ENCODE results near the gene PJA2. TPM values are rescaled to one million over a fixed set of nuclear protein-coding genes. Genes with fewer than 3 reads are reported as not detected.

The PJA2 gene
- total and polyA plus RNA-seq, 9 of the 15 experiments (the other 6 are each of a cell fraction or from before 2014, with no cell fraction given): 25.1 to 82.1 (median 50.1) TPM

DNA sequence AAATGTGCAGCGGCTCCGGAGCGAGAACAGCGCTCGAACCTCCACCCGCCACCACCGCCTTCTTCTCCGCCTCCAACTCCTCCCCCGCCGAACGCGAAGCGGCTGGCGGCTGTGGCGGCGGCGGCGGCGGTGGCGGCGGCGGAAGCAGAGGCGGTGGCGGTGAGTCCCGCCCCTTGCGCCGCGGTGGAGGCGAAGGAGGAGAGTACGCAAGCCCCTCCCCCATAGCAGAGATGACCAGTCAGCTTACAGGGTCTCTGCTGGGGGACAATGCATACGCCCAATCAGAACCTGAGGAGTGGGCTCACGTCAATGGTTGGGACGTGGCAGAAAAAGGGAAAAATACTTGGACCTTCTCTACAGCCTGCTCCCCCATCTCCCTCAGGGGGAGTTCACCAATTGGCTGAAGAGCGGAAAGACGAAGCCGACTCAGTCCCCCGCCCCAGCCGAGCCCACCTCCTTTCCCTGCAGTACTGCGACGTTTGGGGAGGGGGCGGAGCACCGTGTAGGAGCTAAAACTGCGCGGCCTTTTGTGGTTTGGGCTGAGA, at the start of gene PJA2 (continued):
- TF ChIP-seq, protein P1, sequence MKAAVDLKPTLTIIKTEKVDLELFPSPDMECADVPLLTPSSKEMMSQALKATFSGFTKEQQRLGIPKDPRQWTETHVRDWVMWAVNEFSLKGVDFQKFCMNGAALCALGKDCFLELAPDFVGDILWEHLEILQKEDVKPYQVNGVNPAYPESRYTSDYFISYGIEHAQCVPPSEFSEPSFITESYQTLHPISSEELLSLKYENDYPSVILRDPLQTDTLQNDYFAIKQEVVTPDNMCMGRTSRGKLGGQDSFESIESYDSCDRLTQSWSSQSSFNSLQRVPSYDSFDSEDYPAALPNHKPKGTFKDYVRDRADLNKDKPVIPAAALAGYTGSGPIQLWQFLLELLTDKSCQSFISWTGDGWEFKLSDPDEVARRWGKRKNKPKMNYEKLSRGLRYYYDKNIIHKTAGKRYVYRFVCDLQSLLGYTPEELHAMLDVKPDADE (conservative IDR thresholded peaks at IDR 0.05; ENCODE audit: control insufficient read depth, low read depth, low read length): peak; percentile 42; the same call in 1 of the 2 replicates
- TF ChIP-seq RFX7 (CRISPR knock-in tag; IDR thresholded peaks at IDR 0.05): no peak
- TF ChIP-seq MAZ (CRISPR knock-in tag; conservative IDR thresholded peaks at IDR 0.05 in 1 of 2, IDR thresholded peaks at IDR 0.05 in 1 of 2): peak in 1 of 2 experiments; percentile 88; a peak in 1 of 4 replicates
- no peak for TF ChIP-seq ZNF23 (CRISPR knock-in tag; IDR thresholded peaks at IDR 0.05)
- TF ChIP-seq TAF1 (IDR thresholded peaks at IDR 0.05; ENCODE audit: control insufficient read depth, extremely low read depth, insufficient read depth, low read length, severe bottlenecking): peak; percentile 77
- TF ChIP-seq ZZZ3 (IDR thresholded peaks at IDR 0.05): no peak
- TF ChIP-seq CC2D1A (IDR thresholded peaks at IDR 0.05): no peak; the same call in 1 of the 2 replicates
- TF ChIP-seq ZBTB17 (CRISPR knock-in tag; IDR thresholded peaks at IDR 0.05): no peak
- no peak for TF ChIP-seq HMGN3 (IDR thresholded peaks at IDR 0.05; ENCODE audit: borderline replicate concordance, extremely low read depth, insufficient read length, low read depth, low read length)
- TF ChIP-seq ETV6 (IDR thresholded peaks at IDR 0.05; ENCODE audit: borderline replicate concordance in 1 of 2, low read depth in 2 of 2, low read length in 1 of 2): no peak
- TF ChIP-seq ETV6 (CRISPR knock-in tag; IDR thresholded peaks at IDR 0.05; ENCODE audit: borderline replicate concordance): no peak
- no peak for TF ChIP-seq SRSF7 (optimal IDR thresholded peaks at IDR 0.05; ENCODE audit: low read depth, low read length)
- TF ChIP-seq NR3C1 (CRISPR knock-in tag; IDR thresholded peaks at IDR 0.05): no peak
- TF ChIP-seq TRIM24 (IDR thresholded peaks at IDR 0.05): no peak
- no peak for TF ChIP-seq PHTF2 (CRISPR knock-in tag; IDR thresholded peaks at IDR 0.05)
- TF ChIP-seq HNRNPK (IDR thresholded peaks at IDR 0.05; ENCODE audit: low read depth, low read length, poor library complexity, severe bottlenecking): no peak
- no peak for TF ChIP-seq IFI16 (CRISPR knock-in tag; IDR thresholded peaks at IDR 0.05)
- peak; percentile 37 for TF ChIP-seq RBM25 (IDR thresholded peaks at IDR 0.05; ENCODE audit: low read depth, low read length, severe bottlenecking)
- TF ChIP-seq EZH2 (IDR thresholded peaks at IDR 0.05; ENCODE audit: borderline replicate concordance, low read depth, low read length): no peak
- TF ChIP-seq, protein P2, sequence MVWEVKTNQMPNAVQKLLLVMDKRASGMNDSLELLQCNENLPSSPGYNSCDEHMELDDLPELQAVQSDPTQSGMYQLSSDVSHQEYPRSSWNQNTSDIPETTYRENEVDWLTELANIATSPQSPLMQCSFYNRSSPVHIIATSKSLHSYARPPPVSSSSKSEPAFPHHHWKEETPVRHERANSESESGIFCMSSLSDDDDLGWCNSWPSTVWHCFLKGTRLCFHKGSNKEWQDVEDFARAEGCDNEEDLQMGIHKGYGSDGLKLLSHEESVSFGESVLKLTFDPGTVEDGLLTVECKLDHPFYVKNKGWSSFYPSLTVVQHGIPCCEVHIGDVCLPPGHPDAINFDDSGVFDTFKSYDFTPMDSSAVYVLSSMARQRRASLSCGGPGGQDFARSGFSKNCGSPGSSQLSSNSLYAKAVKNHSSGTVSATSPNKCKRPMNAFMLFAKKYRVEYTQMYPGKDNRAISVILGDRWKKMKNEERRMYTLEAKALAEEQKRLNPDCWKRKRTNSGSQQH (CRISPR knock-in tag; IDR thresholded peaks at IDR 0.05): no peak
- no peak for TF ChIP-seq NFIX (CRISPR knock-in tag; IDR thresholded peaks at IDR 0.05; ENCODE audit: low read depth)
- no peak for TF ChIP-seq RNF219 (CRISPR knock-in tag; IDR thresholded peaks at IDR 0.05)
- TF ChIP-seq CHD2 (IDR thresholded peaks at IDR 0.05; ENCODE audit: low read depth, low read length): peak; percentile 63
- TF ChIP-seq CHCHD3 (CRISPR knock-in tag; IDR thresholded peaks at IDR 0.05): no peak
- TF ChIP-seq MTA2 (IDR thresholded peaks at IDR 0.05; ENCODE audit: low read depth): no peak
- no peak for TF ChIP-seq MTF1 (CRISPR knock-in tag; IDR thresholded peaks at IDR 0.05; ENCODE audit: borderline replicate concordance)
